MM.1S (cell line): Measurements from ENCODE around the gene RBM42.

Source experiments
- CTCF ChIP-seq: fragments of 300-600 bp; sonication (generic); IDR thresholded peaks from 2 replicates; pipeline ENCODE4 v1.5.1; 2016; ENCODE audit warnings: antibody characterized with exemption, low read length, mixed read lengths
- EZH2 ChIP-seq: fragments of 300-600 bp; sonication (generic); optimal IDR thresholded peaks from 2 replicates; pipeline ENCODE3; 2017; ENCODE audit warnings: low read depth, mild to moderate bottlenecking, antibody characterized with exemption, low read length, mixed read lengths
- EZH2phosphoT487 ChIP-seq: fragments of 300-600 bp; sonication (generic); IDR thresholded peaks from 2 replicates; pipeline ENCODE4 v1.6.1; 2018; ENCODE audit warnings: antibody characterized with exemption, low read length

DNA sequence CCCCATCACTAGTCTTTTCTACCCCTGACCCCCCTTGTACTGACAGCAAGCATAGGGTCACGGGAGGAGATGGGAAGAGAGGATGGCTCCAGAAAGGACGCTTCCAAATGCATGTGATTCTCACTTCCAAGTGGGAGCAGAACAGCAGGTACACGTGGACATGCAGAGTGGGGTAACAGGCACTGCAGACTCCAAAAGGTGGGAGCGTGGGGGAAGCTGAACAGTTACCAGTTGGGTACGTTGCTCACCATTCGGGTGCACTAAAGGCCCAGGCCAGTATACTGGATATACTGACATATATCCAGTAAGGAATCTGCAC, 10.4 kb downstream of the RBM42 start:
- no peak for TF ChIP-seq EZH2
- TF ChIP-seq CTCF: no peak
- TF ChIP-seq EZH2phosphoT487: no peak
